ENCODE data around the gene KIF9.
"Not testable (repeated sequence)": the region's sequence is repeated elsewhere in the genome, so short reads cannot be mapped to it uniquely, and the experiment has no call there.

The KIF9 gene

DNA sequence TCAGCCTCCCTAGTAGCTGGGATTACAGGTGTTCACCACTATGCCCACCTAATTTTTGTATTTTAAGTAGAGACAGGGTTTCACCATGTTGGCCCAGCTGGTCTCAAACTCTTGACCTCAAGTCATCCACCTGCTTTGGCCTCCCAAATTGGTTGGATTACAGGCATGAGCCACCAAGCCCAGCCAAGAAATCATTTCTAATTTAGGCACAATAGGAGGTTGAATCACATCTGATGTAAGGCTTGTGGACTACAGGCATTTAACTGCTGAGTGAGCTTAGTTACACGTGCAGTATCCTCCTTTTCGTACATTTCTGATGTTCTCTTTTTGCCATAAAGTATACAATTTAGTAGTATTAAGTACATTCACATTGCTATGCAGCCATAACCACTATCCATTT, 87.6 kb downstream of the KIF9 start:
- in situ Hi-C loops (cut with MboI; ENCODE audit: low pct_unique_long_range_greater_than_20kb, low sequenced_read_pairs, unreplicated experiment), result no loop called here
- TF ChIP-seq, protein P1, sequence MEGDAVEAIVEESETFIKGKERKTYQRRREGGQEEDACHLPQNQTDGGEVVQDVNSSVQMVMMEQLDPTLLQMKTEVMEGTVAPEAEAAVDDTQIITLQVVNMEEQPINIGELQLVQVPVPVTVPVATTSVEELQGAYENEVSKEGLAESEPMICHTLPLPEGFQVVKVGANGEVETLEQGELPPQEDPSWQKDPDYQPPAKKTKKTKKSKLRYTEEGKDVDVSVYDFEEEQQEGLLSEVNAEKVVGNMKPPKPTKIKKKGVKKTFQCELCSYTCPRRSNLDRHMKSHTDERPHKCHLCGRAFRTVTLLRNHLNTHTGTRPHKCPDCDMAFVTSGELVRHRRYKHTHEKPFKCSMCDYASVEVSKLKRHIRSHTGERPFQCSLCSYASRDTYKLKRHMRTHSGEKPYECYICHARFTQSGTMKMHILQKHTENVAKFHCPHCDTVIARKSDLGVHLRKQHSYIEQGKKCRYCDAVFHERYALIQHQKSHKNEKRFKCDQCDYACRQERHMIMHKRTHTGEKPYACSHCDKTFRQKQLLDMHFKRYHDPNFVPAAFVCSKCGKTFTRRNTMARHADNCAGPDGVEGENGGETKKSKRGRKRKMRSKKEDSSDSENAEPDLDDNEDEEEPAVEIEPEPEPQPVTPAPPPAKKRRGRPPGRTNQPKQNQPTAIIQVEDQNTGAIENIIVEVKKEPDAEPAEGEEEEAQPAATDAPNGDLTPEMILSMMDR (IDR thresholded peaks at IDR 0.05; ENCODE audit: extremely low read depth, insufficient read depth, missing control alignments), result no peak
- no peak for DNase-seq (ENCODE audit: low spot score)

DNA sequence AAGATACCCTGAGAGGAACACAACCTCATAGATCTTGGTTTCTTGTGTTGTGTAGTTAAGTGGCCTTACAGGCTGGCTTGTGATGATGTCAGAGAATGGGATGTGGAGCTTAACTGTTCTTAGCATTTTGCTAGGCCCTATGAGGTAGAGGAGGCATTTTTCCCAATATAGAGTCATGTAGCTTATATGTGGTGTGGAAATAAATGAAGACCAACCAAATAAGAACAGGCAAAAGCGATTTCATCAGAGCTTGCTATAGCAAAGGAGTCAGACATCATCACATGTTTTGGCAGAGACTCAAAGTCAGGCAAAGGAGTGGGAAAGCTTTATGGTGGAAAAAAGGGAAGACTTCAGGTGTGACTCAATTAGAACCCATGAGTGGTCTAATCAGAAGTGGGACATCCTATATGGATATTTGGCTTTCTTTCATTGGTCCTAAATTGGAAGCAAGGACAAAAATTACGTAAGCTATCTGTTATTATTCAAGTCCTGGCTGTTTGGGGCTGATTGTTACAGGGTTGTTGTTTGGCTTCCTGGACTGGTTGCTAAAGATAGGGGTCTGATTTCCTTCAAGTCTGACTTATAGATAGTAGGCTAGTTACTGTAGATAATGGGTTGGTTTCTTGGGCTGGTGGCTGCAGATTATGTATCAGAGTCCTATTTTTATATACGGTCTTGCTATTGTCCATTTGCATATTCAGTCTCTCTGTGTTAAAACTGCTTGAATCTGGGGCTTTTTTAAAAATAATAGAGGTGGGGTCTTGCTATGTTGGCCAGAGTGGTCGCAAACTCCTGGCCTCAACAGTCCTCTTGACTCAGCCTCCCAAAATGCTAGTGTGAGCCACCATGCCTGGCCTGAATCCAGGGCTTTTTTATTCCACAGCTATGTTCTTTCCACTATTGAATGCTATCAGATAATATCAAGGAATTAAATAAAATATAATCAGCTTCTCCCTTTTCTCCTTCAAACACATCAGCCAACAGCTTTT, 88.4 kb downstream of the KIF9 start:
- DNase-seq (ENCODE audit: low spot score), result no peak
- in situ Hi-C loops (cut with MboI; ENCODE audit: low pct_unique_long_range_greater_than_20kb, low sequenced_read_pairs, unreplicated experiment), result no loop called here
- TF ChIP-seq, protein P1 (IDR thresholded peaks at IDR 0.05; ENCODE audit: extremely low read depth, insufficient read depth, missing control alignments), result no peak

DNA sequence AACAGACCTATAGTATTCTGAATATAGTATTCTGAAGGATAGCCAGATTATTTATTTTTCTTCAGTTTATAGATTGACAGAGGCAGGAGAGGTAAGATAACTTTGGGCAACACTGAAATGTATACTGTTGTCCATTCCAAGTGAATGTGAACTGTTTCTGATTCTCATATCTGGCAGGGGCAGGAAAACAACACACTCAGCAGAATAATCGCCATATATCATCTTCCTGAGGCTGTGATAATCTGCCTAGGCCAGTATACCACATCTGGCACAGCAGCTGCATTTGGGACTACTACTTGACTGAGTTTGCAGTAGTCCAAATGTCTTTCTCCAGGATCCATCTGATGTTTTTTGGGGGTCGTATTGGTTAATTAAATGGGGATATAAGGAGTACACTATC, 96.3 kb downstream of the KIF9 start:
- no peak for DNase-seq (ENCODE audit: low spot score)
- TF ChIP-seq, protein P1 (IDR thresholded peaks at IDR 0.05; ENCODE audit: extremely low read depth, insufficient read depth, missing control alignments), result no peak
- in situ Hi-C loops (cut with MboI; ENCODE audit: low pct_unique_long_range_greater_than_20kb, low sequenced_read_pairs, unreplicated experiment), result no loop called here

DNA sequence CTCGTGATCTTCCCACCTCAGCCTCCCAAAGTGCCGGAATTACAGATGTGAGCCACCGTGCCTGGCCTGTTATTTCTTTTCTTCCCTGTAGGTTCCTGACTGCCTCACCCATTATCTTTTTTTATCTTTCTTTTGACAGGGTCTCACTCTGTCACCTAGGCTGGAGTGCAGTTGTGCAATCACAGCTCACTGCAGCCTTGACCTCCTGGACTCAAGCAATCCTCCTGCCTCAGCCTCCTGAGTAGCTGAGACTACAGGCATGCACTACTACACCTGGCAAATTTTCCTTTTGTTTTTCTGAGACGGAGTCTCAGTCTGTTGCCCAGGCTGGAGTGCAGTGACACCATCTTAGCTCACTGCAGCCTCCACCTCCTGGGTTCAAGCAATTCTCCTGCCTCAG, 100.9 kb downstream of the KIF9 start:
- in situ Hi-C loops (cut with MboI; ENCODE audit: low pct_unique_long_range_greater_than_20kb, low sequenced_read_pairs, unreplicated experiment); DNase-seq (ENCODE audit: low spot score): not testable (repeated sequence)

DNA sequence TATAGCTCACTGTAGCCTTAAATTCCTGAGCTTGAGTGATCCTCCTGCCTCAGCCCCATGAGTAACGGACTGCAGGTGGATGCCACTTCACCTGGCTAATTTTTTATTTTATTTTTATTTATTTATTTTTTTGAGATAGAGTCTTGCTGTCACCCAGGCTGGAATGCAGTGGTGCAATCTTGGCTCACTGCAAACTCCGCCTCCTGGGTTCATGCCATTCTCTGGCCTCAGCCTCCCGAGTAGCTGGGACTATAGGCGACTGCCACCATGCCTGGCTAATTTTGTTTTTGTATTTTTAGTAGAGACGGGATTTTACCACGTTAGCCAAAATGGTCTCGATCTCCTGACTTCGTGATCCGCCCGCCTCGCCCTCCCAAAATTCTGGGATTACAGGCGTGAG, 102.6 kb downstream of the KIF9 start:
- in situ Hi-C loops (cut with MboI; ENCODE audit: low pct_unique_long_range_greater_than_20kb, low sequenced_read_pairs, unreplicated experiment); DNase-seq (ENCODE audit: low spot score): not testable (repeated sequence)

All from GM13977 (cell line).